Panc1 (cell line): Measurements from ENCODE around the gene SPNS3. TPM values are rescaled to one million over a fixed set of nuclear protein-coding genes. Genes with fewer than 3 reads are reported as not detected.
A peak's percentile ranks its signal among the peaks of the same experiment; 100 is the strongest.

Source experiments
- ATAC-seq: fragments of 200-7000 bp; cut with Tn5 transposase; 2 replicates; pipeline ENCODE4 v1.9.1; 2020; ENCODE audit warnings: mild to moderate bottlenecking, moderate library complexity
- Bru-seq: library from RNA; stranded (reverse); fragments of 400-500 nt; gene quantifications from one replicate; lab custom pipeline; 2021; lab: Mats Ljungman, UMichigan
- BruChase-seq, 2 experiments: library from RNA; stranded (reverse); fragments of 400-500 nt; gene quantifications; one replicate each; lab custom pipeline; 2021; lab: Mats Ljungman, UMichigan
- BruUV-seq: library from RNA; stranded (reverse); fragments of 400-500 nt; replicated peaks from 2 replicates; lab custom pipeline; 2021; lab: Mats Ljungman, UMichigan
- CTCF ChIA-PET: fragments of 300-600 bp; sonication (Branson Sonifier 250); formaldehyde crosslinking; loops from one replicate; lab custom pipeline; 2022; ENCODE audit warnings: antibody characterized with exemption; lab: Charles Lee
- POLR2A ChIA-PET: fragments of 300-600 bp; sonication (Branson Sonifier 250); formaldehyde crosslinking; loops from one replicate; lab custom pipeline; 2022; ENCODE audit warnings: antibody characterized with exemption; lab: Charles Lee
- DNase-seq: peaks from one replicate; pipeline ENCODE4 v3.0.0-alpha.2; 2010; ENCODE audit warnings: low read depth, low spot score
- H3K27ac ChIP-seq: 2 replicates; pipeline ENCODE4 v1.5.1; 2011; ENCODE audit warnings: mild to moderate bottlenecking, low read length, inconsistent platforms
- H3K27me3 ChIP-seq: fragments of 200-500 bp; sonication (Bioruptor generic); 2 replicates; pipeline ENCODE4 v1.6.0; 2014; ENCODE audit warnings: low read length, inconsistent platforms; ENCODE audit not compliant: control insufficient read depth, insufficient read depth
- H3K36me3 ChIP-seq: fragments of 200-500 bp; sonication (Bioruptor generic); 2 replicates; pipeline ENCODE4 v1.5.1; 2014; ENCODE audit warnings: inconsistent platforms, mild to moderate bottlenecking, low read length, moderate library complexity; ENCODE audit not compliant: control insufficient read depth, insufficient read depth
- H3K4me1 ChIP-seq: 2 replicates; pipeline ENCODE4 v1.5.1; 2011; ENCODE audit warnings: inconsistent platforms, mild to moderate bottlenecking, low read length, moderate library complexity; ENCODE audit not compliant: control insufficient read depth, insufficient read depth
- H3K4me3 ChIP-seq, 2 experiments: 2 replicates each; pipeline ENCODE4 v1.5.1; 2011 to 2012; ENCODE audit warnings: low read depth in 2 of 2, low read length in 2 of 2, mild to moderate bottlenecking in 2 of 2, inconsistent platforms in 1 of 2, moderate library complexity in 1 of 2
- H3K9me3 ChIP-seq: fragments of 200-500 bp; sonication (Bioruptor generic); 2 replicates; pipeline ENCODE4 v1.5.1; 2014; ENCODE audit warnings: low read depth, mild to moderate bottlenecking, inconsistent platforms, low read length, moderate library complexity; ENCODE audit not compliant: control insufficient read depth, insufficient read depth
- CTCF ChIP-seq: fragments of 450-650 bp; IDR thresholded peaks from 2 replicates; pipeline ENCODE4 v1.5.1; 2017; ENCODE audit warnings: mild to moderate bottlenecking
- POLR2AphosphoS5 ChIP-seq: IDR thresholded peaks from 2 replicates; pipeline ENCODE4 v1.6.1; 2012; ENCODE audit warnings: mild to moderate bottlenecking, low read depth, low read length, moderate library complexity
- REST ChIP-seq, 2 experiments: IDR thresholded peaks; 2 replicates each; pipeline ENCODE4 v1.6.1; 2011 to 2012; ENCODE audit warnings: low read depth in 2 of 2, control low read depth in 1 of 2, low read length in 1 of 2, mild to moderate bottlenecking in 1 of 2, moderate library complexity in 1 of 2; ENCODE audit not compliant: insufficient read depth in 1 of 2
- SIN3A ChIP-seq: IDR thresholded peaks from 2 replicates; pipeline ENCODE4 v1.6.1; 2012; ENCODE audit warnings: low read depth, mild to moderate bottlenecking, low read length, moderate library complexity, borderline replicate concordance; ENCODE audit not compliant: insufficient read depth
- TCF7L2 ChIP-seq: IDR thresholded peaks from 2 replicates; pipeline ENCODE4 v1.6.1; 2011; ENCODE audit warnings: mild to moderate bottlenecking, low read depth, low read length, inconsistent platforms
- in situ Hi-C: cut with HindIII; loops from 2 replicates; pipeline ENCODE4 v1.10.0; 2016; ENCODE audit warnings: low sequenced_read_pairs, low pct_unique_long_range_greater_than_20kb
- intact Hi-C: fragments of 100-400 bp; cut with micrococcal nuclease; formaldehyde crosslinking; loops from one replicate; pipeline ENCODE4 v1.10.0; 2022; ENCODE audit not compliant: unreplicated experiment
- long read RNA-seq: library from polyadenylated mRNA; unstranded; transcript quantifications from one replicate; pipeline ENCODE4 v2.0.0, GENCODE V29; 2021; ENCODE audit not compliant: unreplicated experiment
- polyA plus RNA-seq: library from polyadenylated mRNA; unstranded; fragments of >200 nt; gene quantifications from one replicate; pipeline ENCODE4 v1.2.1, GENCODE V29; 2012; ENCODE audit warnings: missing spikeins; ENCODE audit not compliant: insufficient read length
- total RNA-seq: library from RNA; stranded (reverse); gene quantifications from one replicate; pipeline ENCODE4 v1.2.1, GENCODE V29; 2021; ENCODE audit not compliant: unreplicated experiment

SPNS3 gene
- 0.10 TPM for total RNA-seq
- polyA plus RNA-seq, result not detected
- Bru-seq, nascent RNA, result percentile 14 among the genes with signal in this experiment
- percentile 12 among the genes with signal in this experiment for BruChase-seq, experiment 1, labeled RNA remaining after a 2-hour chase
- BruChase-seq, experiment 2, labeled RNA remaining after a 6-hour chase, result percentile 16 among the genes with signal in this experiment
- long read RNA-seq, result 0 reads

GRCh38 chr17:4433515-4434031, at the start of gene SPNS3:
Gene SPNS3, plus strand, starts transcription at chr17:4433940. Its CDS starts 28 bp downstream, at chr17:4433968.
- ChIA-PET POLR2A (no interaction called here), CTCF (interaction anchor here (0.7 kb wide), 1 partner anchor 103 kb away, joined by 3 read pairs; no protein-coding TSS in a partner anchor)
- BruUV-seq, result no TSS peak
- no peaks in the 10 kb centered on the region for H3K27me3 ChIP-seq
- DNase-seq, result no peak
- no peak within 1 kb of the TSS for H3K4me3 ChIP-seq
- H3K4me1 ChIP-seq, result no peaks in the 10 kb centered on the region
- no peaks in the 10 kb centered on the region for H3K9me3 ChIP-seq
- intact Hi-C loops, result no loop called here
- H3K27ac ChIP-seq, result no peak within 1 kb of the TSS
- TF ChIP-seq SIN3A (no peak), TCF7L2 (no peak), REST (IDR thresholded peaks at IDR 0.05; ENCODE audit: insufficient read depth in 1 of 2, low read depth in 2 of 2, low read length in 1 of 2) (no peak), CTCF (no peak), POLR2AphosphoS5 (no peak)
- in situ Hi-C loops, result no loop called here
- ATAC-seq, result peak; percentile 55; the same call in 1 of the 2 replicates
- H3K36me3 ChIP-seq, result no peaks in the 10 kb centered on the region

- Histone ChIP-seq H3K9me3 (no peaks in the 10 kb centered on the region), H3K4me1 (no peaks in the 10 kb centered on the region), H3K27ac (no peak overlapping the region), H3K4me3 (no peak overlapping the region), H3K27me3 (no peaks in the 10 kb centered on the region), H3K36me3 (no peaks in the 10 kb centered on the region)
- in situ Hi-C loops, result no loop called here
- intact Hi-C loops, result no loop called here
- DNase-seq (no peak), ATAC-seq (no peak)
- ChIA-PET CTCF (no interaction called here), POLR2A (no interaction called here)
- BruUV-seq, result no TSS peak
- no peak for TF ChIP-seq SIN3A
- TF ChIP-seq CTCF, result no peak
- no peak for TF ChIP-seq REST (IDR thresholded peaks at IDR 0.05; ENCODE audit: insufficient read depth in 1 of 2, low read depth in 2 of 2, low read length in 1 of 2)
- no peak for TF ChIP-seq POLR2AphosphoS5
- TF ChIP-seq TCF7L2, result no peak
Observed at GRCh38 chr17:4386406-4386805, 47.3 kb upstream of the SPNS3 start.
